NCI-H2107 (cell line): ENCODE results near the gene SMARCC2.

Source experiments
- DNase-seq: peaks from one replicate; lab custom pipeline; 2025; lab: John Stamatoyannopoulos, UW

SMARCC2 gene

DNA sequence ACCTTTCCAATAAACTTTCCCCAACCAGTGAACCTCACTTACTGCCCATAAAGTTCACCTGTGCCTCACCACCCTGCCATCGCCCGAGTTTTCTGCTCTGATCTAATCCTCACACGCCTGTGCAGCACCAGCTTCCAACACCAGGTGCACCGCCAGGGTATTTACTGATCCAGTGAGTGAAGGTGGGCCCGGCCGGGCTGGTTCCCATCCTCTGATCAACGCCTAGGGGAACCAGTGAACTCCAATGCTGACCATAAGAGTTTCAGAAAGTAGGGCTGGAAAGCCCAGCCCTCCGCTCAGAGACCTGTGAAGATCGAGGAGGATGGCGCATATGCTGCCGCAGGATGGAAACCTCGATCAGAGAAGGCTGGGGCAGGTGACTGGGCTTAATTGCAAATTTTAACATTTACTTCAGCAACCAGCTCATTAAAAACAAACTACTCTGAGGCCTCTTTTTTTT is 37.6 kb downstream of the SMARCC2 start:
- DNase-seq, result no peak

DNA sequence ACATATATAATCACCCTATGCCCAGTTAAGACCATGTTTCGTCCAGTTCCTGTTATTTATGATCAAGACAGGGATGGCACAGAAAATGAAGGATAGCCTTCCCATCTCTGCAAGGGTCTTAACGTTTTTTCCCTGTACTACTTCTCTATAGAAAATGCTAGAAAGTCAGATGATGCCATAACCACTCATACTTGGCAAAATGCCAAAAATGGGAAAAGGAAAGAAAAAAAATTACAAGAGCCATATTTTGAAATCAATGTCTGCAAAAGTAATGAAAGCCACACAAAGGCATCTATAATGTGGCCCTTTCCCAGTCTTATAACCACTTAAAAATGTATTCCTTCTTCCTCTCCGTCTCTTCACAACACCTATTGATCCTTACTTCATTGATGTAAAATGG is 38.7 kb downstream of the SMARCC2 start:
- DNase-seq, result no peak

DNA sequence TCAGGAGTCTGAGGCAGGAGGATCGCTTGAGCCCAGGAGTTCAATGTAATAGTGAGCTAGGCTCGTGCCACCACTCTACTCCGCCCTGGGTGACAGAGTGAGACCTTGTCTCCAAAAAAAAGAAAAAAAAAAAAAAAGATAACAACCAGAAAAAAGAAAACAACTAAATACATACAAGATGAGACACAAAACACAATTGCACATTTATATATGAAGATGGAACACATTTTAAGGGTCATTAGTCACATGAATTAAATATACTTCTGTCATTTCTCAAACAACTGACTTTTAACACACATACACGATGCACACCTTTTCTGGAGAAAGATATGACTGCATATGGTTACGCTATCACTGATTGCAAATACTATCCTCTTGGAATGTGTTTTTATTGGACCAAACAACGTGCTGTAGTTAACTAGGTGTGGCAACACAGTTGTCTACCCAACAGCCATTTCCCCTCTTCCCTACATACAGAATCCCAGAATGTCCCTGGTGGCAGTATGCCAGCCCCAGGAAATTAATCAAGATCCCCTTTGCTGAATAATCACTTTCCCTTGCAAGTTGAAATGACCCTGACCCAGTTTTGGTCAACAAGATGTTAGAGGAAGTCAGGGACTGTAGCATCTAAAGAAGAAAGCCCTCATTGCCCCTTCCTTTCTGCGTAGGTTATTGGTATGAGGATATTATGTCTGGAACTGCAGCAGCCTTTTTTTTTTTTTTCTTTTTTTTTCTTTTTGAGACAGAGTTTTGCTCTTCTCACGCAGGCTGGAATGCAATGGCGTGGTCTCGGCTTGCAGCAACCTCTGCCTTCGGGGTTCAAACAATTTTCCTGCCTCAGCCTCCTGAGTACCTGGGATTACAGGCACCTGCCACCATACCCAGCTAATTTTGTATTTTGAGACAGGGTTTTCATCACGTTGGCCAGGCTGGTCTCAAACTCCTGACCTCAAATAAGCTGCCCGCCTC is 42.5 kb downstream of the SMARCC2 start:
- DNase-seq, result no peak

DNA sequence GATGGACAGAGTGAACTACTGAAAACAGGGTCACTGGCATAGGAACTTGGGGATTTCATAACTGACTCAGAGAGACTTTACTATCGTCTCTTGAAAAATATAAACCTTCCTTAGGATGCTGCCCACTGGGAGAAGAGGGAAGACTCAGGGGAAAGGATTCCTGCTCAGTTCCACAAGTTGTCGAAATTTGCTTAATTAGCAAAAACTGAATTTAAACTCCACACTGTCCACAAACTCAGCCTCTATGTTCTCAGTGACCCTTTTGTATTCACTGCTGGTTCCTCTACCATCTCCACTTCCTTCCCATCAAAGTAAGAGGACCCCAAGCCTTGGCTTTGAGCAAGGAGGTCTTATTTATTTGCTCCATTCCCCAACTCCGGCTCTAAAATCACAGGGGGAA is 44.1 kb downstream of the SMARCC2 start:
- no peak for DNase-seq

DNA sequence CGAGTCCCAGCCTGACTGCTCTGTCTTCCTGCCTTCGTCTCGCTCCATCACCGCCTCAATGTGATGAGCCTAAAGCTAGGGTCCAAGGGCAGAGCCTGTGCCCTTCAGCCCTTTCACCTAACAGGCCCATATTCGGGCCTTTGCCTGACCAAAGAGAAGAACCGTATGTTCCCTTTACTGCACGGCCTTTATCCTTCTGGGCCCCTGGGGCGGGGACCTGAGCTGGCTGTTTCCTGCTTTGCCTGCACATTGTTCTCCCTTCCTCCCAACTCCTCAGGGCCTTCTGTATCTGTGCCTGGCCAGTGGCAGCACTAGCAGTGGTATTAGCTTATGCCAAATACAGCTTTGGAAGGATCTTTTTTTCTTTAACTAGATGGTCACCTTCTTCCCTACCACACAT is 45.4 kb downstream of the SMARCC2 start:
- DNase-seq, result no peak

DNA sequence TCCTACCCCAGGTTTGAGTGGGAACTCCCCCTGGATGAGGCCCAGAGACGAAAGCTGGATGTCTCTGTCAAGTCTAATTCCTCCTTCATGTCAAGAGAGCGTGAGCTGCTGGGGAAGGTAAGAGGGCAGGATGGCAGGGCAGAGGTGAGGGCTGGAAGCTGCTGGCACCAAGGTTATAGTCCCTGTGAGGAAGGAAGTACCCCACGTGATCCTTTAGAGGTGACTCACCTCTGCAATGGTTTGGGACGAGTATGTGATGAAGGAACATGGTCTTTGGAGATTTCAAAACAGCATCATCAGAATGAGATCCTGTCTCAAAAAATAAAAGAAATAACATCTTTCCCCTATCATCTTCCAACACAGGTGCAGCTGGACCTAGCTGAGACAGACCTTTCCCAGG is 46.1 kb downstream of the SMARCC2 start:
- no peak for DNase-seq

DNA sequence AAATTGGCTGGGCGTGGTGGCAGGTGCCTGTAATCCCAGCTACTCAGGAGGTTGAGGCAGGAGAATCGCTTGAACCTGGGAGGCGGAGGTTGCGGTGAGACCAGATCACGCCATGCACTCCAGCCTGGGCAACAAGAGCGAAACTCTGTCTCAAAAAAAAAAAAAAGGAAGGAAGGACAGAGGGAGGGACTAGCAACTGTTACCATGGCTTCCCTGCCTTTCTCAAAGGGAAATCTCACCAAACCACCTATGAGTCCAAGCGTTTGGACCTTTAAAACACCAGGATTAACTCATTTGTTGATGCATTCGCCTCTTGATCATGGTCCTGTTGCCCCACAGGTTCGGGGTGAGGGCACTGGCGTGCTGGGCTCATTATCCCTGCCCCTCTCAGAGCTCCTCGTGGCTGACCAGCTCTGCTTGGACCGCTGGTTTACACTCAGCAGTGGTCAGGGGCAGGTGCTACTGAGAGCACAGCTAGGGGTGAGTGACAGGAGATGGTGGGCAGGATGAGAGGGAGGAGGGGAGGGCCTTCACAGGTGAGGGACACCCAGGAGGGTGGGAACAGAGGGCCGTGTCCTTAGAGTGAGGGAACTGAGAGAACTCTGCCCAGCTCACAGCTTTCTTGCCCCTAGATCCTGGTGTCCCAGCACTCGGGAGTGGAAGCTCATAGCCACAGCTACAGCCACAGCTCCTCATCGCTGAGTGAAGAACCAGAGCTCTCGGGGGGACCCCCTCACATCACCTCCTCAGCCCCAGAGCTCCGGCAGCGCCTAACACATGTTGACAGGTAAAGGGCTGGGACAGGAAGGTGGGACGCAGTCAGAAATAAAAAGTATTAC is 47.1 kb downstream of the SMARCC2 start:
- DNase-seq, result no peak

DNA sequence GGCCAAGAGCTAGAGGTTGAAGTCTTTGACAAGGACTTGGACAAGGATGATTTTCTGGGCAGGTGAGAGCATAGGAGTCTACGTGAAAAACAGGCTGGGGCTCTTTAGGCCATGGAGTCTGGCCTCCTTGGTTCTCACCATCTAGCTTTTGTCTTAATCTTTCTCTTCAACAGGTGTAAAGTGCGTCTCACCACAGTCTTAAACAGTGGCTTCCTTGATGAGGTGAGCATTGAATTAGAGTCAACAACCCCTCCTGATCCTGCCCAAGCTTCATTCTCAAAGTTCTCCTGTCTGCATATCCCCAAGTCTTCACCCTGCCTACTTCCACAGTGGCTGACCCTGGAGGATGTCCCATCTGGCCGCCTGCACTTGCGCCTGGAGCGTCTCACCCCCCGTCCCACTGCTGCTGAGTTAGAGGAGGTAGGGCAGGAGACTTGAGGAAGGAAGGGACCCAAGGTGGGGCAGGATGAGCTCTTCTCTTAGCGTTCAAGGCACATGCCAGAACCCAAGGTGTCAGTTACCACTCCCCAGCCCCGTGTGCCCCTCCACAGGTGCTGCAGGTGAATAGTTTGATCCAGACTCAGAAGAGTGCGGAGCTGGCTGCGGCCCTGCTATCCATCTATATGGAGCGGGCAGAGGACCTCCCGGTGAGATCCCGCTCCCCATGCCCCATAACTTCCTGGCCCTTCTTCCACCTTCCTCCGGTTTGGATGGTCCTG is 51.3 kb downstream of the SMARCC2 start:
- DNase-seq, result no peak

DNA sequence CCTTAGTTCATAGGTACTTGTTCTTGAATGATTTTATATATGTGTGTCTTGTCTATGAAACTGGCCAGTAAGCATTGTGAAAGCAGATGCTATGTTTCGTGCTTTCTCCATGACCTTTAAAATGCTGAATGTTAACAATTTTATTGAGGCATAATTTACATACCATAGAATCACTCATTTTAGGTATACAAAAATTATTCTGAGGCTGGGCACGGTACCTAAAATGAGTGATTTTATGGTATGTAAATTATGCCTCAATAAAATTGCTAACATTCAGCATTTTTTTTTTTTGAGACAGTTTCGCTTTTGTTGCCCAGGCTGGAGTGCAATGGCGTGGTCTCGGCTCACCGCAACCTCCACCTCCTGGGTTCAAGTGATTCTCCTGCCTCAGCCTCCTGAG is 54.4 kb downstream of the SMARCC2 start:
- DNase-seq, result no peak

DNA sequence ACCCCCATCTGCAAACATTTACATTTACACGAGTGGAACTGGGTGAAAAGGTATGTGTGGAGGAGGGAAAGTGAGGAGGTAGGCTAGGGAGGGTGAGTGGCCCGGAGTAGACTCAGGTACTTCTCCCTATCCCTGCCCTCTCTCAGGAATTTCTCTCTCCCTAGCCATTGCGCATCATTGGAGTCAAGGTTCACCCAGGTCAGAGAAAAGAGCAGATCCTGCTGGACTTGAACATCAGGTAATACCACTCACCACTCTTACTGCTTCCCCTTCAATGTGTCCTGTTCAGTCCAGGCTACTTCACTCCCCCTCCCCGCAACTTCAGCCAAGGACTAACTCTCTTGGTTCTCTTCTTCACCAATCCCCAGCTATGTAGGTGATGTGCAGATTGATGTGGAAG is 58.4 kb downstream of the SMARCC2 start:
- no peak for DNase-seq

DNA sequence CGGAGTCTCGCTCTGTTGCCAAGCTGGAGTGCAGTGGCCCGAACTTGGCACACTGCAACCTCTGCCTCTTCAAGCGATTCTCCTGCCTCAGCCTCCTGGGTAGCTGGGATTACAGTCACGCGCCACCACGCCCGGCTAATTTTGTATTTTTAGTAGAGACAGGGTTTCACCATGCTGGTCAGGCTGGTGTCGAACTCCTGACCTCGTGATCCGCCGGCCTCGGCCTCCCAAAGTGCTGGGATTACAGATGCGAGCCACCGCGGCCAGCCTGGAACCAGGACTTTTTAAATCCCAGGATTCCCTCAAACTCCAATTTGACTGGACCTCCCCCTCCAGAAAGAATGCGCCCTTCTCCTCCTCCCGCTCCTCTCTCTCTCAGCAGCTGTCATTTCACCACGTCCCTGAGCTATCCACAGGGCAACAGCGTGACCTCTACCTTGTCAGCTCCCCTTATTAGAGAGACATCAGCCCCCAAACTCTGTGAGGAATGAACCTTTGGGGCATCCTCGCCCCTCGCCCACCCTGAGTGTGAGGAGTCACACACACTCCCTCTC is 59.3 kb downstream of the SMARCC2 start:
- no peak for DNase-seq

DNA sequence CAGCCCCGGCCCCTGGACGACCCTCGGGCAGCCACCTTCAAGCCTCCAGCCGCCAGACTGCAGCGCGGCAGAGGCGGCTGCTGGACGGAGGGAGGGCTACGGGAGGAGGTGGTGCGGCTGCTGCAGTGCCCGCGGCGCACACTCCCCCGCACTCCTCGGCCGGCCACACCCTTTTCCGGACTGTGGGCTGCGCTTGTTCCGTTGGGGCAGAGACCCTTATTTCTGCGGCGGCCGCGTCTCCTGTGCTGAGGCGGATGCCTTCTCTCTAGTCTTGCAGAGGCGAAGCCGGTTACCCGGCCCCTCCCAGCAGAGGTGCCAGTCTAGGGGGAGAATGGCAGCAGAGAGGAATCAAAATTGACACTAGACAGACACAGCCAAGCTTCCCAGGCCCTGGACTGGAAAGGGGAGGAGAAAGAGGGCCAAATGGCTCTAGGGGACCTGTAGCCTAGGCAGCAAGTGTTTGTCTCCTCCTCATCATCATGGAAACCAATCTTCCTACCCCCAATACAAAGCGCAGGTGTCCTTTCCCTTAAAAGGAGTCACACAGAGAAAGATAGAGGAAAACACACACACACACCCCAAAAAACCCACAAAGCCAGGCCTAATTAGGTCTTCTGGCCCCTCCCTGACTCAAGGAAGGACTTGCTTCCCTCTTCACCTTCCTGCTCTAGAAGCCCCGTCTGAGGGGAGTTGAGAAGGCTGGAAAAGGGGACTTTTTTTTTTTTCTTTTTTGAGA is 59.9 kb downstream of the SMARCC2 start:
- DNase-seq, result no peak

DNA sequence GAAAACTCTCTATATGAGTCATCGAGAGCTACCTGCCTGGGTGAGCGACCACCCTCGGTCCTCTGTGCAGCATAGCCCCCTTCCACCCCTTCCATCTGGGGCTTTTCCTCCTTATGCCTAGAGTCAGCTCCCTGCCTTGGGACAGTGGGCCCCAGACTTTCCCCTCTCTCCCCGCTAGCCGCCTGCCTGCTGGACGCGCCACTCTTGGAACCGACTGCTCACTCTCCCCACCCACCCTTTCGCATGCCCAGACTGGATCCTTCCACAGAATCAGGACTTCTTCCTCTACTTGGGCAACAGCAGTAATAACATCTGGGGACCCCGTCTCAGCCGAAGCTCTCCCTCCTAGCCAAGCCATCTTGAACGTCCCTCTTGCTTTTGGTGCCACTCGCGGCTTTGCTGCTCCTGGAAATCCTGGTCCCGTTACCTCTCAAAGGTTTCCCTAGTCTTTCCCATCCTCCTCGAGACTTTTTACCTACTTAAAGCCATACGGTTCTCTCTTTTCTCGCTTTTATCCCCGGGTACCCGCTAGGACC is 60.5 kb downstream of the SMARCC2 start:
- DNase-seq, result no peak

DNA sequence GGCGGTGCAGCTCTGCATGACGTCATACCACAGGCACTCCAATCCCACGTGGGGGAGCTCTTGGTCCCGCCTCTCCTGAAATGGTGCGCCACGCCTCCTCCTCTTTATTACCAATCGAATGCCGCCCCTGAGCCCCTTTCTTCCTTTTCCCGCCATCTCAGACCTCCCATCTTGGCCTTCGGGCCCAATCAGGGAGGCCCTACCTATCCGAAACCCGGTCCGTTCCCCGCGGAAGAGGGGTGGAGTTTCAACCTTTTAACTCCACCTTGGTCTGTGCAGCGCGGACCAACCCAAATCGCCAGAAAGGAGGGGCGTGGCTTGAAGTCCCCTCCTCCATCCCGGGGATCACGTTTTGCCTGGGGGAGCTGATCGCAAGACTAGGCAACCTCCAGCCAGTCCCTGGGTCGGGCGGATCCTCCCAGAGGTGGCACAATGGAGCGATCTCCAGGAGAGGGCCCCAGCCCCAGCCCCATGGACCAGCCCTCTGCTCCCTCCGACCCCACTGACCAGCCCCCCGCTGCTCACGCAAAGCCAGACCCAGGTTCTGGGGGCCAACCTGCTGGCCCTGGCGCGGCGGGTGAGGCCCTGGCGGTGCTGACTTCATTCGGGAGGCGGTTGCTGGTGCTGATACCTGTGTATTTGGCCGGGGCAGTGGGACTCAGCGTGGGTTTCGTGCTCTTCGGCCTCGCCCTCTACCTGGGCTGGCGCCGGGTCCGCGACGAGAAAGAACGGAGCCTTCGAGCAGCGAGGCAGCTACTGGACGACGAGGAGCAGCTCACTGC is 61.2 kb downstream of the SMARCC2 start, which contains the start of gene ESYT1:
TSS of gene ESYT1 (plus strand) at position 380 of the 782 bp plus-strand sequence. CDS start at position 433, 53 bp downstream.
- peak; percentile 97 for DNase-seq

DNA sequence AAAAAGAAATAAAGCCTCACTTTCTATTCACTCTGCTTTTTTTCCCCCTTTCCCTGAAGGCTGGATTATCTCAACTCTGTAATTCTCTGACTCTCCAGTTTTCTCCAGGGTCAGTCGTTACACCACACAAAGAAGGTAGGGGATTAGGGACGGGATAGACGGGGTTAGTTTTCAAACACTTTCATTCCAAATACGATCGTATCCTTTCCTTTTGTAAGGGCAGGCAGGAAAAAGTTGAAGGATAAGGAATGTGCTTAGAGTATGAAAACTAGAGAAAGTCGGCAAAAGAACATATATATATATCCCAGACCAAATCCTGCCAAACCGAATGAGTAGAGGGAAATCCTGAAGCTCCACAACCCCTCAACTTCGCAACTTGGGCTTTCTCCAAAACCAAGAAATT is 61.8 kb downstream of the SMARCC2 start:
- DNase-seq, result no peak

DNA sequence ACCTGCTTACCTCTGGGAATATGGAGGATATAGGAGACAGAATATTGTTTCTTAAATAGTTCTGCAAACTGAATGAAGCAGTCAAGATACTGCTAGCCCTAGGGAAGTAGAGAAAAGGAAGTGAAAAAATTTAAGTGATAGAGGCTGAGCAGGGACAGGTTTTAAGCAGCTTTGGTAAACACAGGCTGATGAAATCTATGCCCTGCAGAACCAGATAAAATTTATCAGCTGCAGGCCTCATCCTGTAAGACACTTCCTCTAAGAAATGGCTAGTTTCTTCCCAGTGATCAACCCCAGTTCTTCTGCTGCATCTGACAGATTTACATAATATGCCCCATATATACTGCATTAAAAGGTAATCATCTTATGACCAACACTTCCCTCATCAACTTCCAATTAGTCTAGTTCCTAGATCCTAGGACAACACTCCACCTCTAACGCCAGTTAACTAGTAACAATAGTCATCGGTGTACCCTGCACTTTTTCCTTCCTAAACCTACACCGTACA is 62.5 kb downstream of the SMARCC2 start:
- no peak for DNase-seq

DNA sequence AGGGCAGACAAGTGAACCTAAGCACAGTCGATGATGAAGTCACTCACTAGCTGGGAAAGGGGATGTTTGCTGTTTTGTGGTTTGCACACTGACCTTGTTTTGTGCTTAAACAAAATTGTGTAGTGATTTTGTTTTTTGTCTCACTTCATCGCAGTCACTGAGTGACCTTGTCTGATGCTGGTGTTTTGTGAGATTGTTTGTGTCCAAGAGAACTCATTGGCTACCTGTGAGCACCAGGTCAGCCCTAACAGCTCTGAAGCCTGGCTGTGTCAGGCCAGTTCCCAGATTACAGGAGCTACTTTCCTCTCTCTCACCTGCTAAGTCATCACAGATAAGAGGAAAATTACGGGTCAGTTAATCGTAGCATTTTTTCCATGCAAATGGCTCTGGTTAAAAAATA is 65.2 kb downstream of the SMARCC2 start:
- DNase-seq, result no peak

DNA sequence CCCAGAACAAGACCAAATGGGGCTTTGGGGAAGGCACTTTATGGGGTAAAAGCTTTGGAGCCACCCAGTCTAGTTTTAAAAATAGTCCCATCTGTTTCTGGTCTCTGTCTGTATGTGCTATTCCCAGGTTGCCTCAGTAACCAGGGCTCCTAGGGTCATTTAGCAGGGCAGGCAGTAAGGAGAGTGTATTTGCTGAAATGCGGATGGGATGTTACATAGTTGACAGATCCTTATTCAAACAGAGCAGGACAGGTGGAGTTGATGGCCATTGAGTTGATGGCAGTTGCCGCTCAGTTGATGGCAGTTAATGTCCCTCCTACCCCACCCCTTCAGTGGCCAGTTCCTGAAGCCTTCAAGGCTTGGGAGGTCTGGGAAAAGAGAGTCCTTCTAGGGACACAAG is 66.6 kb downstream of the SMARCC2 start:
- DNase-seq, result no peak

DNA sequence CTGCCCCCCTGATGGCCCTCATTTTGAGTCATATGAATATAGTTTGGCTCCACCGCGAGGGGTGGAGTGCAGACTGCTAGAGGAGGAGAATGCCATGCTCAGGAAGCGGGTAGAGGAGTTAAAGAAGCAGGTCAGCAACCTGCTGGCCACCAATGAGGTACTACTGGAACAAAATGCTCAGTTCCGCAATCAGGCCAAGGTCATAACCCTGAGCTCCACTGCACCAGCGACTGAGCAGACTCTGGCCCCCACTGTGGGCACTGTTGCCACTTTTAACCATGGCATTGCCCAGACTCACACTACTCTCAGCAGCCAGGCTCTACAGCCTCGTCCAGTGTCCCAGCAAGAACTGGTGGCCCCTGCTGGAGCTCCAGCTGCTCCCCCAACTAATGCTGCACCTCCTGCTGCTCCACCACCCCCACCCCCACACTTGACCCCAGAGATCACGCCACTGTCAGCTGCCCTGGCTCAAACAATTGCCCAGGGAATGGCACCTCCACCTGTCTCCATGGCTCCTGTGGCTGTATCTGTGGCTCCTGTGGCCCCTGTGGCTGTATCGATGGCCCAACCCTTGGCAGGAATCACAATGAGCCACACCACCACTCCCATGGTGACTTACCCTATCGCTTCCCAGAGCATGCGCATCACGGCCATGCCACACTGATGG is 67.9 kb downstream of the SMARCC2 start:
- DNase-seq, result no peak
